Aorta (tissue), 5 donors: ENCODE data around the gene RUNX1. TPM values are rescaled to one million over a fixed set of nuclear protein-coding genes. Genes with fewer than 3 reads are reported as not detected.

Experiments
- ATAC-seq: fragments of 200-7000 bp; cut with Tn5 transposase; one replicate; pipeline ENCODE4 v1.9.1; 2022; ENCODE audit warnings: moderate library complexity; ENCODE audit not compliant: low FRiP score
- DNase-seq, 2 donors: peaks; one replicate each; pipeline ENCODE4 v3.0.0-alpha.2; 2020
- H3K27ac ChIP-seq, 2 donors: one replicate each; pipeline ENCODE4 v1.5.1; 2013; ENCODE audit warnings: low read length in 2 of 2, mild to moderate bottlenecking in 2 of 2, moderate library complexity in 2 of 2, control low read depth in 1 of 2, inconsistent platforms in 1 of 2, low read depth in 1 of 2
- H3K27me3 ChIP-seq, 2 donors: one replicate each; pipeline ENCODE4 v1.6.1; 2013; ENCODE audit warnings: control low read depth in 1 of 2, low read length in 1 of 2, mild to moderate bottlenecking in 1 of 2, moderate library complexity in 1 of 2; ENCODE audit not compliant: insufficient read depth in 2 of 2, control insufficient read depth in 1 of 2
- H3K36me3 ChIP-seq, 2 donors: one replicate each; pipeline ENCODE4 v1.6.1; 2013; ENCODE audit warnings: control low read depth in 1 of 2, low read length in 1 of 2, mild to moderate bottlenecking in 1 of 2; ENCODE audit not compliant: insufficient read depth in 2 of 2, control insufficient read depth in 1 of 2
- H3K4me1 ChIP-seq, 2 donors: one replicate each; pipeline ENCODE4 v1.6.1; 2013; ENCODE audit warnings: low read length in 2 of 2, control low read depth in 1 of 2, mild to moderate bottlenecking in 1 of 2, moderate library complexity in 1 of 2; ENCODE audit not compliant: insufficient read depth in 2 of 2, control insufficient read depth in 1 of 2
- H3K4me3 ChIP-seq, 2 donors: one replicate each; pipeline ENCODE4 v1.5.1; 2013; ENCODE audit warnings: low read length in 2 of 2, control low read depth in 1 of 2, mild to moderate bottlenecking in 1 of 2
- H3K9me3 ChIP-seq: one replicate; pipeline ENCODE4 v1.6.1; 2013; ENCODE audit warnings: mild to moderate bottlenecking, low read length; ENCODE audit not compliant: control insufficient read depth
- WGBS, 2 donors: extraction: QIAGEN DNeasy Blood & Tissue Kit; methylation state at CpG; one replicate each; pipeline ENCODE4 v1.1.7; 2013; 5-methylcytosine and 5-hydroxymethylcytosine counted together
- intact Hi-C, 2 donors: fragments of 100-400 bp; cut with DNase I; formaldehyde crosslinking; loops; one replicate each; pipeline versions ENCODE4 v1.14.2 to v1.15.0; 2022
- polyA plus RNA-seq, 2 donors: library from polyadenylated mRNA; stranded (reverse); fragments of 200-250 nt; gene quantifications; one replicate each; pipeline ENCODE4 v1.2.3, GENCODE V29; 2013
- total RNA-seq, 2 donors: library from RNA; stranded (reverse); fragmentation: NEBNext Ultra II Directional; extraction: Animal tissue kit (Norgen Biotek cat#: 25700); gene quantifications; one replicate each; pipeline ENCODE4 v1.2.1, GENCODE V29; 2021
- donor health status: healthy with polysubstance abuse.
- donor health status: Bipolar disorder and iron deficiency.
- donor health status: DM: no; HTN: no; CAD: no.
- donor health status: DM: no; HTN: no; CAD: no.
- donor health status: DM: yes; HTN: yes; CAD: no.

RUNX1 gene
- total and polyA plus RNA-seq, 4 donors, result 2.9 to 128 (median 31.6) TPM

DNA sequence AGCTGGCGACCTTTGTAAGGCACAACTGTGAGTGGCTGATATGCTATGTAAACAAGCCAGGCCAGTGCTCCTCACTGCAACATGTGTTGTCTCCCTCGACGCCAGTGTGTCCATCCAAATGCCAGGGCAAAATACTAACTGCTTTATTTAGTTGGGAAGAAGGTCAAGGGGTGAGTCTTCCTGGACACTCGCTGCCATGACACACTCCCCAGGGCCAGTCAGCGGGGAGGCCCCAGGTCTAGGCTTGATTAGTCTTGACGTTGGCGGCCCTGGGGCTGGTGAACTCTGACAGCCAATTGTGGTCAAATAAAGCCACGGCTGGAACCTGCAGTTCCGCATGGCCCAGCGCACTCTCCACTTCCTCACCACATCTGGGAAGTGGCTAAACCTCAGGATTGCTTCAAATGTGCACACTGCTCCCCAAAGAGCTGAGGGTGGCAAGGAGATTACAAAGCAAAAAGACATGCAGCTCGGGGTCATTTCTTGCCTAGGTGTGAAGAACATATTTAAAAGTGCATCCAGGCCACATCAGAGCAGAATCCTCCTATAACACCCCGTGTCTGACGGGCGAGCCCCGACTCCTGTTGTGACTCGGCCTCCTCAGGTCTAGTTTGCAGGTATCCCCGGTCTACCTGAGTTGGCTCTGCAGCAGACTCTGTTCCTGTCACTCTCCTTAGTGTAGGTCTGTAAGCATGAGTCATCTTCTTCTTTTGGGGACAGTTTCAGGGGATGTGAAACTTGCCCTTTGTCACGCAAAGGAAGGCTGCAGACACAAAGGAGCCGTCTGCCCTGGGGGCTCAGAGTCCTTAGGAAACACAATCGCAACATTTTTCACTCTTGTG is 183.5 kb downstream of the RUNX1 start:
- no peak overlapping the region for H3K4me3 ChIP-seq
- no peaks in the 10 kb centered on the region for H3K9me3 ChIP-seq
- H3K27me3 ChIP-seq, result no peaks in the 10 kb centered on the region
- H3K36me3 ChIP-seq, result no peaks in the 10 kb centered on the region
- DNase-seq, result peak; percentile 72 to 85
- no peaks in the 10 kb centered on the region for H3K4me1 ChIP-seq
- 74 to 76% methylated on average over 20 of the region's 20 CpGs for WGBS, 2 donors
- intact Hi-C loops, result no loop called here
- H3K27ac ChIP-seq, result no peak overlapping the region
- peak; percentile 53 for ATAC-seq

DNA sequence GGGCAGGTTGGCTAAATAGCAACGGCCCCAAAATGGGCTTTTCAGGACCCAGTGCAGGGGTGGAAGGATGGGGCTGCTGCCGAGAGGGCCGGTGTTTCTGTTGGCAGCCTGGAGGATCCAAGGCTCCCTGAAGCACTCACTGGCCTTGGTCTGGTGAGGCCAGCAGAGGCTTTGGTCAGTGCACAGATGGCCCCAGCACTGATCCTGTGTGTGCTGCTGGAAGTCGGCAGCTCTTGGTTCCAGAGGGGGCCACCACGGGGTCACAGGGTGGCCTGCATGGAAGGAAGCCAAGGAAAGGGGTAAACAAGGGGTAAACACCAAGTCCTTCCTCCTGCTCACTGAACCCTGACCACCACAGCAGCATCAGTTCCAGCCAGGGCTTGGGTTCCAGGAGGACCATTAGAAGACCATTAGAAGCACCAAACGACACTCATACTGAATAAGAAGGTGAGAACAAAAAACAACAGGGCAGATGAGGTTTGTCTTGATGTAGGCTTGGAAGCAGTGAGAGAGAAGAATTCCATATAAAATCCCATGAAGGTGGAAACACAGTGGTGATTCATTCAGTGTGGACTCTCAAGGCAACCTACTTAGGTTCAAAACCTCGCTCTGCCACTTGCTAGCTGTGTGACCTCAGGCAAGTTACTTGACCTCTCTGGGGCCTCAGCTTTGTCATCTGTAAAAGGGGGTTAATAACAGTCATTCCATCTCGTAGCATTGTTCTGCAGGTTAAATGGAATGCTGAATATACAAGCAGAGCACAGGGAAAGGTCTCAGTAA is 184.5 kb downstream of the RUNX1 start:
- DNase-seq, result no peak
- ATAC-seq, result no peak
- Histone ChIP-seq H3K36me3 (no peaks in the 10 kb centered on the region), H3K4me1 (no peaks in the 10 kb centered on the region), H3K9me3 (no peaks in the 10 kb centered on the region), H3K27ac (no peak overlapping the region), H3K4me3 (no peak overlapping the region), H3K27me3 (no peaks in the 10 kb centered on the region)
- intact Hi-C loops, result no loop called here
- WGBS, 2 donors, result 78 to 81% methylated on average over 8 of the region's 8 CpGs

DNA sequence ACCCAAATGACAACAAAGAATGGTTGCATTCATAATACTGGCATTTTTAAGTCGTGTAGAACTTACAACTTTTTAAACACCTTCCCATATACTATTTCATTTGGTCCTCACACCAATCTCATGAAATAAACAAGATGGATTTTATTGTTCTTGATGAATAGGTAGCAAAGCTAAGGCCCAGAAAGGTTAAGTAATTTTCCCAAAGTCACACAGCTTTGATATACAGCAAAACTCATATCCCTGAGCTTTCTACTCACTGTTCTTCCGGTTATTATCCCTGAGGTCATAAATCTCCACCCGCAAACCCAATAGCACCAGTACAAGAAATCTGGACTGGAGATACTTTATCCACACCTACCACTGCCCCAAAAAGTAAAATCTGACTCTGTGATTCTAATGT is 186.2 kb downstream of the RUNX1 start:
- DNase-seq (no peak), ATAC-seq (no peak)
- intact Hi-C loops, result no loop called here
- Histone ChIP-seq H3K36me3 (no peaks in the 10 kb centered on the region), H3K9me3 (no peaks in the 10 kb centered on the region), H3K4me3 (no peak overlapping the region), H3K4me1 (no peaks in the 10 kb centered on the region), H3K27ac (no peak overlapping the region), H3K27me3 (no peaks in the 10 kb centered on the region)
- WGBS, 2 donors, result 95 to 96% methylated on average over 3 of the region's 3 CpGs

DNA sequence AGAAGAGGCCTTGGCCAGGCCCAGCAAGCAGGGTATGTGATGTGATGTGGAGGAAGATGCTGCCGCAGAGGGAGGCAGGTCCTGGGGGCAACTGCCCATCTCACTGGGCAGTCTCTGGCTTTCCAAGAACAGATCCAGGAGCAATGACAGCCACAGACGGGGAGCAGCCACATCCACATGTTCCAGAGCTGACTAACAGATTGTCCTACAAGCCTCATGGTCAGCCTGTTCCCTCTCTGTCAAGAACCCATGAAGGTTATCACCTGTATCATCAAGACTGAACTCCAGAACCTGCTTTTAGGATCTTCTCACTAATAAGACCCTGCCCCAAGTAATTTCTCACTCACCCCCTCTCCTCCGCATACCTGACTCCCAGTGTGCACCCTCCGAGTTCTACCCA is 187.8 kb downstream of the RUNX1 start:
- H3K4me3 ChIP-seq, result no peak overlapping the region
- no peaks in the 10 kb centered on the region for H3K9me3 ChIP-seq
- no peaks in the 10 kb centered on the region for H3K4me1 ChIP-seq
- no peak overlapping the region for H3K27ac ChIP-seq
- no peaks in the 10 kb centered on the region for H3K27me3 ChIP-seq
- WGBS, 2 donors, result 93 to 94% methylated on average over 4 of the region's 4 CpGs
- DNase-seq (no peak), ATAC-seq (no peak)
- H3K36me3 ChIP-seq, result no peaks in the 10 kb centered on the region
- intact Hi-C loops, result no loop called here

DNA sequence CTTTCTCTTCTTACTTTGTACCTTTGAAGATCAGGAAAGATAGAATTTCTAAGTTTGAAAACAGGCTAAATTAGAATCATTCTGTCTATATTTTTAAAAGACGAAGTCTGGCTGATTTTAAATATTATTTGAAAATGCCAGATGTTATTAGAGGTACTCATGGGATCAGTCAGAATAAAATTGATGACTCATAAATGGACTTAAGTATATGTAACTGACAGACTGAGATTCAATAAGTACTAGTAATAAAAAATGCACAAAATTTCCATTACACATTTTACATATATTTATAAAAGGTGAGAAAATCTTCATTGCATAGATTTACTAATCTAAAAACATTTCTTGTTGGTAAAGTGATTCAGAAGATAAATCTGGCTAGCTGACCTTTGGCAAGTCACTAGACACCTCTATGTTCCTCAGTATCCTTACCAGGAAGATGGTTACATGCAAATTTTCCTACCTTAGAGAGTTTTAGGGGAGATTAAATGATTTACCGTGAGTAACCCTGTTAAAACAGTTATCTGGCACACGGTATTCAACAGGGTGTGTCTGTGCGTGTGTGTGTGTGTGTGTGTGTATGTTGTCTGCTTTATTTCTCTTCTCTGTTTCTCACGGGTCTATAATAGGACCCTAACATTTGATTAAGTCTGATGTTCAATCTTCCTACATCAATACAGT is 189.0 kb downstream of the RUNX1 start:
- WGBS, 2 donors, result 66 to 72% methylated on average over 5 of the region's 5 CpGs
- no peak for DNase-seq
- Histone ChIP-seq H3K27me3 (no peaks in the 10 kb centered on the region), H3K4me3 (no peak overlapping the region), H3K27ac (no peak overlapping the region), H3K36me3 (no peaks in the 10 kb centered on the region), H3K9me3 (no peaks in the 10 kb centered on the region), H3K4me1 (no peaks in the 10 kb centered on the region)
- intact Hi-C loops, result no loop called here
- no peak for ATAC-seq

DNA sequence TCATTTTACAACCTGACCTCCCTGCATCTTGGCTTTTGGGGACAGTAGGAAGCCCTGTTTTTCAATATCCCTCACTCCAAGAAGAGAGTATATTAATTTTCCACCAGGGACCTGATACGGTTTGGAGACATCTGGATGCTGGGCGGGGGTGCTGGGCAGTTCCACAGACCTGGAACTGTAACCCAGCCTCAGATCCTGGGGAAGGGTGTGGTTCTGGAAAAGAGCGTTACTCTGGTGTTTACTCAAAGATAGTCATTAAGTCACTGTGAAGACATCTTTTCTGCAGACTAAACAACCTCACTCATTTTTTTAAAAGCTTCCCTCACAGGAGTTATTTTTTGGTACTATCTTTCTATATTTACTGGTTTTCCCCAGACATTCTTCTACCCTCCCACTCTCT is 190.5 kb downstream of the RUNX1 start:
- no peak for DNase-seq
- intact Hi-C loops, result no loop called here
- no peaks in the 10 kb centered on the region for H3K27me3 ChIP-seq
- WGBS, 2 donors, result 82 to 88% methylated on average over 3 of the region's 3 CpGs
- H3K4me1 ChIP-seq, result no peaks in the 10 kb centered on the region
- H3K9me3 ChIP-seq, result no peaks in the 10 kb centered on the region
- no peak overlapping the region for H3K4me3 ChIP-seq
- no peak overlapping the region for H3K27ac ChIP-seq
- no peaks in the 10 kb centered on the region for H3K36me3 ChIP-seq
- ATAC-seq, result no peak

DNA sequence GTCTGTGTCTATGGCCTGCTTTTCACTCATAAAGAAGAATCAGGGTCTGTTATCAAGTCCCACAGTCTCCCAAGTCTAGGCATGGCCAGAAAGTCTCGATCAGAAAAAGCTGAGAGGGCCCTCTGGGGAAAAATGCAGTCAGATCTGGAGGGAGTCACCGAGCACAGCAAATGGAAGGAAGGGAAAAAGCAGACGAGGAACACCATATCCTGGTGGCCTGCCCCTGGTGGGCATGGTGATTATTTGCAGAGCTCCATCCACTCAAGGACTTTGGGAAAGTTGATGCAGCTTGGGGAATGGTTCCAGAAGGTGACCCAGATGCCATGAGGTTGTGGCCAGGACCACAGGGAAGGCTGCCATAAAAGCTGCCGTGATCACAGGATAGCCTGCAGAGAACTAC is 191.2 kb downstream of the RUNX1 start:
- H3K27ac ChIP-seq, result no peak overlapping the region
- DNase-seq (no peak), ATAC-seq (no peak)
- no peaks in the 10 kb centered on the region for H3K4me1 ChIP-seq
- intact Hi-C loops, result no loop called here
- no peaks in the 10 kb centered on the region for H3K9me3 ChIP-seq
- H3K27me3 ChIP-seq, result no peaks in the 10 kb centered on the region
- H3K4me3 ChIP-seq, result no peak overlapping the region
- WGBS, 2 donors, result 56 to 58% methylated on average over 4 of the region's 4 CpGs
- H3K36me3 ChIP-seq, result no peaks in the 10 kb centered on the region

DNA sequence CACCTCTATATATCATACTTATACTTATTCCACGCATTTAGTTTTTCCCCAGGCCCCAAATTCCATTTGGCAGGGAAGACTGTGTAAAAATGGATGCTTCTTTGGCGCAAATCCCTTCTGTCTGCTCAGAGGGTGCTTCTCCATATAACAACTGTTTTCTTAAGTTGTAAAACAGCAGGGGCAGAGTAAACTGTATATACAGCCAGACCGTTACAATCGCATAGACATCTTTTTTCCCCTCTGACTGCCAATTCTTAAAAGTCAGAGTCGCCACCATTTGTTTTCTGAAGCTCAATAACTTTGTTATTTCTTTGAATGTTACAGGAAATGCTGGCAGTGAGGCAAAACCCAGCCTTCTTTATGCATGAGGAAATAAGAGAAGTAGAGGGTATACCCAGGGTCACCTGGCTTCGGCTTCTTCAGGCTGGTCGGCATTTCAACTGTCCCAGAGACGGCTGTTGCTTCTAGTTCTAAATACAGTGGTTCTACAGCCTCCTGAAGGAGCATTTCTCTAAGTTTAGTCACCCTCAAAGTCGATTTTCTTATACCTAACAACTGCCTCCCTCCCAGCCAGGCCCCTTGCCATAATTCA is 191.9 kb downstream of the RUNX1 start:
- H3K4me1 ChIP-seq, result no peaks in the 10 kb centered on the region
- no peak for DNase-seq
- H3K27me3 ChIP-seq, result no peaks in the 10 kb centered on the region
- no peaks in the 10 kb centered on the region for H3K9me3 ChIP-seq
- WGBS, 2 donors, result 56 to 67% methylated on average over 9 of the region's 9 CpGs
- intact Hi-C loops, result no loop called here
- no peaks in the 10 kb centered on the region for H3K36me3 ChIP-seq
- no peak overlapping the region for H3K4me3 ChIP-seq
- no peak overlapping the region for H3K27ac ChIP-seq
- ATAC-seq, result no peak
